ENCODE measurements around the gene EML6.

GRCh38 chr2:54725343-54726099 lies 2.1 kb downstream of the EML6 start:
- TF ChIP-seq GATA2 (IDR thresholded peaks at IDR 0.05; ENCODE audit: low read depth, low read length) (no peak), GATA3 (IDR thresholded peaks at IDR 0.05; ENCODE audit: low read depth, low read length) (no peak)

Data from SH-SY5Y (cell line).